Measurements from ENCODE around the gene C1orf74. TPM values are rescaled to one million over a fixed set of nuclear protein-coding genes. Genes with fewer than 3 reads are reported as not detected.

Gene C1orf74
- total RNA-seq, 1 donor from 2014 or later: 6.8 TPM

DNA sequence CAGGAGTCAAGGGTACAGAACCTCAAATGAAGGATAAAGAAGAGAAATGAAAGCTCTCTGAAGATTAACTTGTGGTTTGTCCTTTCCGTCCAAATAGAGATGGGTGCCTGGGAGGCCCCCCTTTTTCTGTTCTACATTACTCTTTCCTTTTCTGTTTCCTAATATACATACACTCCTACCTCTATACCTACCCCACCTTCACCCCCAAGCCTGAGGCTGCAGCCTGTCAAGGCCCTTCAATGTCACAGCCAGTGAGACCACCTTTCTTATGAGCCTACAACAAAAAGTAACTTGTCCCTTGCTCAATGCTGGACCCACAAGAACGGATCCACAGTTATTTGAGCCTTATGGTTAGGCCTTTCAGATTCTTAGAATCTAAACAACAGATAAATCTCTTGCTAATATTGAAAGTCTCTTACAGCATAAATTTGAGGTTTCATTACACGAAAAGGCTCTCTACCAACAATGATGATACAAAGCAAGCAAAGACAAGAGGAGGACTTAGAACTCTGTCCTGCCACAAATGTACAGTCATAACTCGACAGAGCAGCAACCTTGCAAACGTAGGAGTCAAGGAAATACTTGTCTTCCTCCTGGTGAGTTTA lies 32.6 kb downstream of the C1orf74 start:
- no peak for FAIRE-seq
- DNase-seq (ENCODE audit: low read depth): no peak
- H3K4me3 ChIP-seq (ENCODE audit: low read depth, low read length): no peak overlapping the region
- TF ChIP-seq, protein P1, sequence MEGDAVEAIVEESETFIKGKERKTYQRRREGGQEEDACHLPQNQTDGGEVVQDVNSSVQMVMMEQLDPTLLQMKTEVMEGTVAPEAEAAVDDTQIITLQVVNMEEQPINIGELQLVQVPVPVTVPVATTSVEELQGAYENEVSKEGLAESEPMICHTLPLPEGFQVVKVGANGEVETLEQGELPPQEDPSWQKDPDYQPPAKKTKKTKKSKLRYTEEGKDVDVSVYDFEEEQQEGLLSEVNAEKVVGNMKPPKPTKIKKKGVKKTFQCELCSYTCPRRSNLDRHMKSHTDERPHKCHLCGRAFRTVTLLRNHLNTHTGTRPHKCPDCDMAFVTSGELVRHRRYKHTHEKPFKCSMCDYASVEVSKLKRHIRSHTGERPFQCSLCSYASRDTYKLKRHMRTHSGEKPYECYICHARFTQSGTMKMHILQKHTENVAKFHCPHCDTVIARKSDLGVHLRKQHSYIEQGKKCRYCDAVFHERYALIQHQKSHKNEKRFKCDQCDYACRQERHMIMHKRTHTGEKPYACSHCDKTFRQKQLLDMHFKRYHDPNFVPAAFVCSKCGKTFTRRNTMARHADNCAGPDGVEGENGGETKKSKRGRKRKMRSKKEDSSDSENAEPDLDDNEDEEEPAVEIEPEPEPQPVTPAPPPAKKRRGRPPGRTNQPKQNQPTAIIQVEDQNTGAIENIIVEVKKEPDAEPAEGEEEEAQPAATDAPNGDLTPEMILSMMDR (IDR thresholded peaks at IDR 0.05; ENCODE audit: insufficient read depth, low read length, severe bottlenecking): no peak
- H3K27me3 ChIP-seq (ENCODE audit: control insufficient read depth, insufficient read depth, low read length): no peaks in the 10 kb centered on the region
- no peaks in the 10 kb centered on the region for H3K36me3 ChIP-seq (ENCODE audit: control insufficient read depth, insufficient read depth, low read length)

DNA sequence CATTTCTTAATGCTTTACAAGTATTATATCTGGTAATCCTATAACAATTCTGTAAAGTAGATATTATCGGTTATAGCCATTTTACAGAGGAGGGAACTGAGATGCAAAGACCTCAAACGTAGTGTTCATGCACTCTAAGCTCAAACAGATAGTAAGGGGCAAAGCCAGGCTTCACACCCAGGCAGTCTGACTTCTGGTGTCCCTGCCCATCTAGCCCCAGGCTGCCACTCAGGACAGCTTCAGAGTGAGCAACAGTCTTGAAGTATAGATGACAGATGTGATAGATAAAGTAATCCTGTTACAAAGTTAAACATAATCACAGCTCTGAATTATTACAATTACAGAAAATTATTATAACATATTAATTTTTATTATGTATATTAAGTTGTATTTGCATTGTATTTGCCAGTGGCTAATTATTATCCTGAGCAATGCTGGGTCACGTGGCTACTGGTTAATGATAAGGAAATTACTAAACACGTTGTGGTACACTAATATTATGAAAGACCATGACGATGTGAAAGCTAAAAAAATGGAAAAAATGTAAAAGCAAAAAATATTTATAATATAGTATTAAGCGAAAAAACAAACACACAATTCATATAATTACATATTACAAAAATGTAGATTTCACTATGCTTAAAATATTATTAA lies 34.6 kb downstream of the C1orf74 start:
- TF ChIP-seq, protein P1 (IDR thresholded peaks at IDR 0.05; ENCODE audit: insufficient read depth, low read length, severe bottlenecking): no peak
- Histone ChIP-seq H3K36me3 (ENCODE audit: control insufficient read depth, insufficient read depth, low read length) (no peaks in the 10 kb centered on the region), H3K27me3 (ENCODE audit: control insufficient read depth, insufficient read depth, low read length) (no peaks in the 10 kb centered on the region), H3K4me3 (ENCODE audit: low read depth, low read length) (no peak overlapping the region)
- DNase-seq (ENCODE audit: low read depth) (no peak), FAIRE-seq (no peak)

DNA sequence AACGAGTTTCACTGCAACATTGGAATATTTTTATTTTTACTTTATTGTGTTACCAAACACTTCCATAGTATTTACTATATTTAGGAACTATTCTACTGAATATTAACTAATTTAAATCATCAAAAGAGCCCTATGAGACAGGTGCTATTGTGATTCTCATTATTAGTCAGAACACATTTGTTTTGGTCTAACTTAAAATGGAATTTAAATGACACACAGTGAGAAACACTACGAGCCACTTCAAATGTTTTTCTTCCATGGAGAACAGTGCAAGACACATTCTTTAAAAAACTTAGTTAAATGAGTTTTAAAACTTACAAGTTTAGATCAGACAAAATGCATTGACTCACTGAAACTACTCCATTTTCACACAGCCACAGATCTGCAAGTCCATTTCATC lies 35.2 kb downstream of the C1orf74 start:
- H3K36me3 ChIP-seq (ENCODE audit: control insufficient read depth, insufficient read depth, low read length): no peaks in the 10 kb centered on the region
- no peak for DNase-seq (ENCODE audit: low read depth)
- no peak for FAIRE-seq
- H3K27me3 ChIP-seq (ENCODE audit: control insufficient read depth, insufficient read depth, low read length): no peaks in the 10 kb centered on the region
- TF ChIP-seq, protein P1 (IDR thresholded peaks at IDR 0.05; ENCODE audit: insufficient read depth, low read length, severe bottlenecking): no peak
- no peak overlapping the region for H3K4me3 ChIP-seq (ENCODE audit: low read depth, low read length)

DNA sequence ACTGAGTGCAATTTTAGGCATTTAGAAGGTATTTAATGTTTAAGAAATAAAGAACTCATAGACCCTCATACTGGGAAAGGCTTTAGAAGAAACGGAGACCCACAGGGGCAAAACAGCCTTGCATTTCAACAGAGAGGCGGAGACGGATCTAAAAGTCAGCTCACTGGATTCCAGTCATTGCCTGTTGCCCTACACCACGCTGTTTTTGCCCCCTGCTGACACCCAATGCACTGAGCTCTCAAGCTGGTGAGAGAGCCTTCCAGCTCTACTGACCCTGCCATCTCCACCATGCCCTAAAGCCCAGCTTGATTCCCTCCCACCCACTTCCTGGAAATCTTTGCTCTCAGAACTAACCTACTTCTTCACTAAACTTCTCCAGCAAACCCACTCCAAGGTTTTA lies 35.7 kb downstream of the C1orf74 start:
- FAIRE-seq (no peak), DNase-seq (ENCODE audit: low read depth) (no peak)
- TF ChIP-seq, protein P1 (IDR thresholded peaks at IDR 0.05; ENCODE audit: insufficient read depth, low read length, severe bottlenecking): no peak
- no peaks in the 10 kb centered on the region for H3K27me3 ChIP-seq (ENCODE audit: control insufficient read depth, insufficient read depth, low read length)
- no peak overlapping the region for H3K4me3 ChIP-seq (ENCODE audit: low read depth, low read length)
- no peaks in the 10 kb centered on the region for H3K36me3 ChIP-seq (ENCODE audit: control insufficient read depth, insufficient read depth, low read length)

DNA sequence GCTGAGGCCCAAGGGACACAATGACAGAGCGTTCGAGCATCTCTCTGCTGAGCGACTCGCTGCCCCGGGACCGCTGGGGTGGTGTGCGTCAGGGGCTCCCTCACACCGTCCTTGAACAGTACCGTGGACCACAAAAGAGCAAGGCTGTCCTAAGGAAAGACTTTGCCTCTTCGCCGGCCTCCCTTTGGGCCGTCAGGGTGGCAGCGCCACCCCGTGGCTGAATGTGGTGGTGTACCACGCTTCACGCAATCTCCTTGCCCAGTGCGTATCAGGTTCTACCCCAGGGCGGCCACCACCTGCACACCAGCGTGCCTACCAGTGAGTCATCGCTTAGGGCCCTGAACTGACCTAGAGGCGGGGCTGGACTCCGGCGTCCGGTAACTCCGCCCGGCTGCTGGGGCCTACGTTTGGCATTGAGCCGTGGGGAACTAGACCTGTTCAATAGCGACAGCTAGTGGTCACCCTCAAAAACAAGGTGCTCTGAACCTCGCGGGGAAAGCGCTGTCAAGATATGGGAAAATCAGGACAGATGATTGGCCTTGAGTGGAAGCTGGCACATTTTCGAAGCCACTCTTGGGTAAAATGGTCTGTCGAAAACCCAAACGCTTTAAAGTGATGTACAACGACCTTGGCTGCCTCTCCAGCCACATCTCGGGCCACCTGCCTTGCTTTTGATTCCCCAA lies 36.6 kb downstream of the C1orf74 start:
- no peak overlapping the region for H3K4me3 ChIP-seq (ENCODE audit: low read depth, low read length)
- FAIRE-seq (peak; percentile 94), DNase-seq (ENCODE audit: low read depth) (peak; percentile 97)
- no peaks in the 10 kb centered on the region for H3K27me3 ChIP-seq (ENCODE audit: control insufficient read depth, insufficient read depth, low read length)
- no peaks in the 10 kb centered on the region for H3K36me3 ChIP-seq (ENCODE audit: control insufficient read depth, insufficient read depth, low read length)
- TF ChIP-seq, protein P1 (IDR thresholded peaks at IDR 0.05; ENCODE audit: insufficient read depth, low read length, severe bottlenecking): peak; percentile 89

Measured in bronchial epithelial cell (primary cell).